Measurements from ENCODE around the gene ZXDC. TPM values are rescaled to one million over a fixed set of nuclear protein-coding genes. Genes with fewer than 3 reads are reported as not detected.

The ZXDC gene
- total RNA-seq, 1 donor from 2014 or later, result 25.4 TPM

GRCh38 chr3:126522363-126522788 lies 46.7 kb upstream of the ZXDC start:
- no peak overlapping the region for H3K27ac Mint-ChIP-seq (ENCODE audit: unreplicated experiment)
- H3K4me1 Mint-ChIP-seq (ENCODE audit: unreplicated experiment), result no peaks in the 10 kb centered on the region
- no peak overlapping the region for H3K4me3 Mint-ChIP-seq (ENCODE audit: unreplicated experiment)
- peaks cover 5% of the 10 kb centered on the region for H3K27me3 Mint-ChIP-seq (ENCODE audit: unreplicated experiment)
- TF ChIP-seq CTCF (IDR thresholded peaks at IDR 0.05; ENCODE audit: unreplicated experiment), result peak; percentile 99
- H3K36me3 Mint-ChIP-seq (ENCODE audit: low read depth, unreplicated experiment), result no peaks in the 10 kb centered on the region
- H3K9me3 Mint-ChIP-seq (ENCODE audit: unreplicated experiment), result no peaks in the 10 kb centered on the region
- peak; percentile 72 for DNase-seq (ENCODE audit: low spot score)

GRCh38 chr3:126521122-126521891 lies 45.6 kb upstream of the ZXDC start:
- no peak overlapping the region for H3K27ac Mint-ChIP-seq (ENCODE audit: unreplicated experiment)
- no peaks in the 10 kb centered on the region for H3K4me1 Mint-ChIP-seq (ENCODE audit: unreplicated experiment)
- H3K9me3 Mint-ChIP-seq (ENCODE audit: unreplicated experiment), result no peaks in the 10 kb centered on the region
- no peaks in the 10 kb centered on the region for H3K36me3 Mint-ChIP-seq (ENCODE audit: low read depth, unreplicated experiment)
- no peak for TF ChIP-seq CTCF (IDR thresholded peaks at IDR 0.05; ENCODE audit: unreplicated experiment)
- peaks cover 5% of the 10 kb centered on the region for H3K27me3 Mint-ChIP-seq (ENCODE audit: unreplicated experiment)
- no peak for DNase-seq (ENCODE audit: low spot score)
- H3K4me3 Mint-ChIP-seq (ENCODE audit: unreplicated experiment), result no peak overlapping the region

- no peak for TF ChIP-seq CTCF (IDR thresholded peaks at IDR 0.05; ENCODE audit: unreplicated experiment)
- H3K4me1 Mint-ChIP-seq (ENCODE audit: unreplicated experiment), result no peaks in the 10 kb centered on the region
- H3K27me3 Mint-ChIP-seq (ENCODE audit: unreplicated experiment), result peaks cover 5% of the 10 kb centered on the region
- H3K36me3 Mint-ChIP-seq (ENCODE audit: low read depth, unreplicated experiment), result no peaks in the 10 kb centered on the region
- no peaks in the 10 kb centered on the region for H3K9me3 Mint-ChIP-seq (ENCODE audit: unreplicated experiment)
- no peak overlapping the region for H3K4me3 Mint-ChIP-seq (ENCODE audit: unreplicated experiment)
- no peak overlapping the region for H3K27ac Mint-ChIP-seq (ENCODE audit: unreplicated experiment)
- DNase-seq (ENCODE audit: low spot score), result no peak
Observed at GRCh38 chr3:126519506-126520455, 44.1 kb upstream of the ZXDC start.

- DNase-seq (ENCODE audit: low spot score), result no peak
- Mint-ChIP-seq H3K4me1 (ENCODE audit: unreplicated experiment) (no peaks in the 10 kb centered on the region), H3K4me3 (ENCODE audit: unreplicated experiment) (no peak overlapping the region), H3K36me3 (ENCODE audit: low read depth, unreplicated experiment) (no peaks in the 10 kb centered on the region), H3K9me3 (ENCODE audit: unreplicated experiment) (no peaks in the 10 kb centered on the region), H3K27ac (ENCODE audit: unreplicated experiment) (no peak overlapping the region), H3K27me3 (ENCODE audit: unreplicated experiment) (peaks cover 5% of the 10 kb centered on the region)
- no peak for TF ChIP-seq CTCF (IDR thresholded peaks at IDR 0.05; ENCODE audit: unreplicated experiment)
Observed at GRCh38 chr3:126518779-126519177, 43.1 kb upstream of the ZXDC start.
